Measurements from ENCODE around the gene KIF26B. TPM values are rescaled to one million over a fixed set of nuclear protein-coding genes. Genes with fewer than 3 reads are reported as not detected.

KIF26B gene
- total and polyA plus RNA-seq, 2 experiments from 2014 or later = 0.03 to 0.76 TPM

DNA sequence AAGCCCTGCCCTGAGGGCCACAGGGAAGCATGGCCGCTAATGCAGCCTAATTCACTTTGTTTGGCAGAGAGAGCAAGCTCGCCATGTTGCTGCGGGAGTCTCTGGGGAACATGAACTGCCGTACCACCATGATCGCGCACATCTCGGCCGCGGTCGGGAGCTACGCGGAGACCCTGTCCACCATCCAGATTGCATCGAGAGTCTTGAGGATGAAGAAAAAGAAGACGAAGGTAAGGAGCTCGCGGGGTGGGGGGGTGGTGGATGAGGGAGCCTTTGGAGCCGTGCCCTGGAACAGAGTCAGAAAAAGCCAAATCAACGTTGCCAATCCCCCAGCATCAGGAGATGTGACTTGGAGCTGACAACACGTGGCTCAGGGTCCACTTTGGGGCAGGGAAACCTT lies 529.4 kb downstream of the KIF26B start:
- Histone ChIP-seq H3K4me3 (no peak overlapping the region), H3K27ac (ENCODE audit: low read depth) (no peak overlapping the region), H3K79me2 (replicated peaks; ENCODE audit: insufficient read depth) (no peaks in the 10 kb centered on the region), H3K9me2 (ENCODE audit: insufficient read depth) (no peaks in the 10 kb centered on the region), H3K36me3 (ENCODE audit: insufficient read depth) (no peaks in the 10 kb centered on the region), H3K4me1 (ENCODE audit: insufficient read depth) (no peaks in the 10 kb centered on the region), H3K4me2 (no peak overlapping the region), H4K20me1 (replicated peaks; ENCODE audit: insufficient read depth) (no peaks in the 10 kb centered on the region), H3F3A (replicated peaks; ENCODE audit: low read depth) (no peaks in the 10 kb centered on the region), H2AFZ (no peak overlapping the region), H3K27me3 (ENCODE audit: insufficient read depth) (no peaks in the 10 kb centered on the region)
- H3K9me3 Mint-ChIP-seq = no peaks in the 10 kb centered on the region
- no peak for TF ChIP-seq POLR2AphosphoS5 (IDR thresholded peaks at IDR 0.05; ENCODE audit: low read depth)
- no peak for TF ChIP-seq STAT1 (IDR thresholded peaks at IDR 0.05; ENCODE audit: unreplicated experiment)
- no peak for TF ChIP-seq NANOG (IDR thresholded peaks at IDR 0.05; ENCODE audit: borderline replicate concordance)
- TF ChIP-seq EZH2phosphoT487 (IDR thresholded peaks at IDR 0.05; ENCODE audit: unreplicated experiment) = no peak
- TF ChIP-seq ZNF331 (CRISPR knock-in tag; IDR thresholded peaks at IDR 0.05; ENCODE audit: low read depth) = no peak
- TF ChIP-seq, protein P1, sequence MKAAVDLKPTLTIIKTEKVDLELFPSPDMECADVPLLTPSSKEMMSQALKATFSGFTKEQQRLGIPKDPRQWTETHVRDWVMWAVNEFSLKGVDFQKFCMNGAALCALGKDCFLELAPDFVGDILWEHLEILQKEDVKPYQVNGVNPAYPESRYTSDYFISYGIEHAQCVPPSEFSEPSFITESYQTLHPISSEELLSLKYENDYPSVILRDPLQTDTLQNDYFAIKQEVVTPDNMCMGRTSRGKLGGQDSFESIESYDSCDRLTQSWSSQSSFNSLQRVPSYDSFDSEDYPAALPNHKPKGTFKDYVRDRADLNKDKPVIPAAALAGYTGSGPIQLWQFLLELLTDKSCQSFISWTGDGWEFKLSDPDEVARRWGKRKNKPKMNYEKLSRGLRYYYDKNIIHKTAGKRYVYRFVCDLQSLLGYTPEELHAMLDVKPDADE (IDR thresholded peaks at IDR 0.05) = no peak
- TF ChIP-seq, protein P2, sequence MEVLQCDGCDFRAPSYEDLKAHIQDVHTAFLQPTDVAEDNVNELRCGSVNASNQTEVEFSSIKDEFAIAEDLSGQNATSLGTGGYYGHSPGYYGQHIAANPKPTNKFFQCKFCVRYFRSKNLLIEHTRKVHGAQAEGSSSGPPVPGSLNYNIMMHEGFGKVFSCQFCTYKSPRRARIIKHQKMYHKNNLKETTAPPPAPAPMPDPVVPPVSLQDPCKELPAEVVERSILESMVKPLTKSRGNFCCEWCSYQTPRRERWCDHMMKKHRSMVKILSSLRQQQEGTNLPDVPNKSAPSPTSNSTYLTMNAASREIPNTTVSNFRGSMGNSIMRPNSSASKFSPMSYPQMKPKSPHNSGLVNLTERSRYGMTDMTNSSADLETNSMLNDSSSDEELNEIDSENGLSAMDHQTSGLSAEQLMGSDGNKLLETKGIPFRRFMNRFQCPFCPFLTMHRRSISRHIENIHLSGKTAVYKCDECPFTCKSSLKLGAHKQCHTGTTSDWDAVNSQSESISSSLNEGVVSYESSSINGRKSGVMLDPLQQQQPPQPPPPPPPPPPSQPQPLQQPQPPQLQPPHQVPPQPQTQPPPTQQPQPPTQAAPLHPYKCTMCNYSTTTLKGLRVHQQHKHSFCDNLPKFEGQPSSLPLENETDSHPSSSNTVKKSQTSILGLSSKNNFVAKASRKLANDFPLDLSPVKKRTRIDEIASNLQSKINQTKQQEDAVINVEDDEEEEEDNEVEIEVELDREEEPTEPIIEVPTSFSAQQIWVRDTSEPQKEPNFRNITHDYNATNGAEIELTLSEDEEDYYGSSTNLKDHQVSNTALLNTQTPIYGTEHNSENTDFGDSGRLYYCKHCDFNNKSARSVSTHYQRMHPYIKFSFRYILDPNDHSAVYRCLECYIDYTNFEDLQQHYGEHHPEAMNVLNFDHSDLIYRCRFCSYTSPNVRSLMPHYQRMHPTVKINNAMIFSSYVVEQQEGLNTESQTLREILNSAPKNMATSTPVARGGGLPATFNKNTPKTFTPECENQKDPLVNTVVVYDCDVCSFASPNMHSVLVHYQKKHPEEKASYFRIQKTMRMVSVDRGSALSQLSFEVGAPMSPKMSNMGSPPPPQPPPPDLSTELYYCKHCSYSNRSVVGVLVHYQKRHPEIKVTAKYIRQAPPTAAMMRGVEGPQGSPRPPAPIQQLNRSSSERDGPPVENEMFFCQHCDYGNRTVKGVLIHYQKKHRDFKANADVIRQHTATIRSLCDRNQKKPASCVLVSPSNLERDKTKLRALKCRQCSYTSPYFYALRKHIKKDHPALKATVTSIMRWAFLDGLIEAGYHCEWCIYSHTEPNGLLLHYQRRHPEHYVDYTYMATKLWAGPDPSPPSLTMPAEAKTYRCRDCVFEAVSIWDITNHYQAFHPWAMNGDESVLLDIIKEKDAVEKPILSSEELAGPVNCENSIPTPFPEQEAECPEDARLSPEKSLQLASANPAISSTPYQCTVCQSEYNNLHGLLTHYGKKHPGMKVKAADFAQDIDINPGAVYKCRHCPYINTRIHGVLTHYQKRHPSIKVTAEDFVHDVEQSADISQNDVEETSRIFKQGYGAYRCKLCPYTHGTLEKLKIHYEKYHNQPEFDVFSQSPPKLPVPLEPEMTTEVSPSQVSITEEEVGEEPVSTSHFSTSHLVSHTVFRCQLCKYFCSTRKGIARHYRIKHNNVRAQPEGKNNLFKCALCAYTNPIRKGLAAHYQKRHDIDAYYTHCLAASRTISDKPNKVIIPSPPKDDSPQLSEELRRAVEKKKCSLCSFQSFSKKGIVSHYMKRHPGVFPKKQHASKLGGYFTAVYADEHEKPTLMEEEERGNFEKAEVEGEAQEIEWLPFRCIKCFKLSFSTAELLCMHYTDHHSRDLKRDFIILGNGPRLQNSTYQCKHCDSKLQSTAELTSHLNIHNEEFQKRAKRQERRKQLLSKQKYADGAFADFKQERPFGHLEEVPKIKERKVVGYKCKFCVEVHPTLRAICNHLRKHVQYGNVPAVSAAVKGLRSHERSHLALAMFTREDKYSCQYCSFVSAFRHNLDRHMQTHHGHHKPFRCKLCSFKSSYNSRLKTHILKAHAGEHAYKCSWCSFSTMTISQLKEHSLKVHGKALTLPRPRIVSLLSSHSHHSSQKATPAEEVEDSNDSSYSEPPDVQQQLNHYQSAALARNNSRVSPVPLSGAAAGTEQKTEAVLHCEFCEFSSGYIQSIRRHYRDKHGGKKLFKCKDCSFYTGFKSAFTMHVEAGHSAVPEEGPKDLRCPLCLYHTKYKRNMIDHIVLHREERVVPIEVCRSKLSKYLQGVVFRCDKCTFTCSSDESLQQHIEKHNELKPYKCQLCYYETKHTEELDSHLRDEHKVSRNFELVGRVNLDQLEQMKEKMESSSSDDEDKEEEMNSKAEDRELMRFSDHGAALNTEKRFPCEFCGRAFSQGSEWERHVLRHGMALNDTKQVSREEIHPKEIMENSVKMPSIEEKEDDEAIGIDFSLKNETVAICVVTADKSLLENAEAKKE (CRISPR knock-in tag; IDR thresholded peaks at IDR 0.05) = no peak
- no peak for TF ChIP-seq JUNB (IDR thresholded peaks at IDR 0.05; ENCODE audit: unreplicated experiment)
- TF ChIP-seq, protein P3, sequence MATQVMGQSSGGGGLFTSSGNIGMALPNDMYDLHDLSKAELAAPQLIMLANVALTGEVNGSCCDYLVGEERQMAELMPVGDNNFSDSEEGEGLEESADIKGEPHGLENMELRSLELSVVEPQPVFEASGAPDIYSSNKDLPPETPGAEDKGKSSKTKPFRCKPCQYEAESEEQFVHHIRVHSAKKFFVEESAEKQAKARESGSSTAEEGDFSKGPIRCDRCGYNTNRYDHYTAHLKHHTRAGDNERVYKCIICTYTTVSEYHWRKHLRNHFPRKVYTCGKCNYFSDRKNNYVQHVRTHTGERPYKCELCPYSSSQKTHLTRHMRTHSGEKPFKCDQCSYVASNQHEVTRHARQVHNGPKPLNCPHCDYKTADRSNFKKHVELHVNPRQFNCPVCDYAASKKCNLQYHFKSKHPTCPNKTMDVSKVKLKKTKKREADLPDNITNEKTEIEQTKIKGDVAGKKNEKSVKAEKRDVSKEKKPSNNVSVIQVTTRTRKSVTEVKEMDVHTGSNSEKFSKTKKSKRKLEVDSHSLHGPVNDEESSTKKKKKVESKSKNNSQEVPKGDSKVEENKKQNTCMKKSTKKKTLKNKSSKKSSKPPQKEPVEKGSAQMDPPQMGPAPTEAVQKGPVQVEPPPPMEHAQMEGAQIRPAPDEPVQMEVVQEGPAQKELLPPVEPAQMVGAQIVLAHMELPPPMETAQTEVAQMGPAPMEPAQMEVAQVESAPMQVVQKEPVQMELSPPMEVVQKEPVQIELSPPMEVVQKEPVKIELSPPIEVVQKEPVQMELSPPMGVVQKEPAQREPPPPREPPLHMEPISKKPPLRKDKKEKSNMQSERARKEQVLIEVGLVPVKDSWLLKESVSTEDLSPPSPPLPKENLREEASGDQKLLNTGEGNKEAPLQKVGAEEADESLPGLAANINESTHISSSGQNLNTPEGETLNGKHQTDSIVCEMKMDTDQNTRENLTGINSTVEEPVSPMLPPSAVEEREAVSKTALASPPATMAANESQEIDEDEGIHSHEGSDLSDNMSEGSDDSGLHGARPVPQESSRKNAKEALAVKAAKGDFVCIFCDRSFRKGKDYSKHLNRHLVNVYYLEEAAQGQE (IDR thresholded peaks at IDR 0.05; ENCODE audit: unreplicated experiment) = no peak
- no peak for TF ChIP-seq EZH2 (IDR thresholded peaks at IDR 0.05; ENCODE audit: low read depth, unreplicated experiment)
- TF ChIP-seq CTCF (conservative IDR thresholded peaks at IDR 0.05; ENCODE audit: low read depth in 2 of 2) = no peak
- no peak for TF ChIP-seq ZNF114 (CRISPR knock-in tag; IDR thresholded peaks at IDR 0.05)
- TF ChIP-seq CREB1 (CRISPR knock-in tag; IDR thresholded peaks at IDR 0.05; ENCODE audit: low read depth) = no peak
- ATAC-seq = no peak
- H3K36me3 Mint-ChIP-seq (ENCODE audit: low read depth) = peaks cover 2% of the 10 kb centered on the region; the same call in 1 of the 3 replicates
- peaks cover 13% of the 10 kb centered on the region for H3K4me1 Mint-ChIP-seq
- H3K27me3 Mint-ChIP-seq (ENCODE audit: insufficient read depth, low read depth, poor library complexity) = peaks cover 13% of the 10 kb centered on the region
- no peak overlapping the region for H3K4me3 Mint-ChIP-seq
- no peak for DNase-seq (ENCODE audit: low spot score)
- H3K27ac Mint-ChIP-seq = no peak overlapping the region
